Muscle of arm (tissue), 14 donors: ENCODE results near the gene FCN3. TPM values are rescaled to one million over a fixed set of nuclear protein-coding genes. Genes with fewer than 3 reads are reported as not detected.
"Not testable (repeated sequence)": the region's sequence is repeated elsewhere in the genome, so short reads cannot be mapped to it uniquely, and the experiment has no call there.

Source experiments
- DNase-seq: peaks from one replicate; pipeline ENCODE4 v3.0.0-alpha.2; 2013
- long read RNA-seq, 11 donors: transcript quantifications; one replicate each; lab custom pipeline, GENCODE V29; 2026
- polyA plus RNA-seq, 12 donors: library from polyadenylated mRNA; unstranded; fragments of 120-200 nt; gene quantifications; one replicate each; pipeline ENCODE4 v1.2.1, GENCODE V29; 2013; ENCODE audit not compliant: insufficient read length in 12 of 12

Gene FCN3
- under 1 TPM in 10 of 12 donors, not detected in 2; 0.16 to 0.73 (median 0.39) TPM for polyA plus RNA-seq
- long read RNA-seq, donor 1, result 0 reads
- long read RNA-seq, donor 2, result 0 reads
- long read RNA-seq, donor 3, result 0 reads
- long read RNA-seq, donor 4, result 0 reads
- long read RNA-seq, donor 5, result 0 reads
- long read RNA-seq, donor 6, partial matches to known transcripts, result 0 of 1 reads
- long read RNA-seq, donor 6, other reads (novel, unspliced or antisense), result 0 of 1 reads
- long read RNA-seq, donor 7, partial matches to known transcripts, result 0 of 1 reads
- long read RNA-seq, donor 7, other reads (novel, unspliced or antisense), result 0 of 1 reads
- long read RNA-seq, donor 8, result 0 reads
- long read RNA-seq, donor 9, result 0 reads
- long read RNA-seq, donor 10, result 0 reads
- long read RNA-seq, donor 11, result 0 reads

DNA sequence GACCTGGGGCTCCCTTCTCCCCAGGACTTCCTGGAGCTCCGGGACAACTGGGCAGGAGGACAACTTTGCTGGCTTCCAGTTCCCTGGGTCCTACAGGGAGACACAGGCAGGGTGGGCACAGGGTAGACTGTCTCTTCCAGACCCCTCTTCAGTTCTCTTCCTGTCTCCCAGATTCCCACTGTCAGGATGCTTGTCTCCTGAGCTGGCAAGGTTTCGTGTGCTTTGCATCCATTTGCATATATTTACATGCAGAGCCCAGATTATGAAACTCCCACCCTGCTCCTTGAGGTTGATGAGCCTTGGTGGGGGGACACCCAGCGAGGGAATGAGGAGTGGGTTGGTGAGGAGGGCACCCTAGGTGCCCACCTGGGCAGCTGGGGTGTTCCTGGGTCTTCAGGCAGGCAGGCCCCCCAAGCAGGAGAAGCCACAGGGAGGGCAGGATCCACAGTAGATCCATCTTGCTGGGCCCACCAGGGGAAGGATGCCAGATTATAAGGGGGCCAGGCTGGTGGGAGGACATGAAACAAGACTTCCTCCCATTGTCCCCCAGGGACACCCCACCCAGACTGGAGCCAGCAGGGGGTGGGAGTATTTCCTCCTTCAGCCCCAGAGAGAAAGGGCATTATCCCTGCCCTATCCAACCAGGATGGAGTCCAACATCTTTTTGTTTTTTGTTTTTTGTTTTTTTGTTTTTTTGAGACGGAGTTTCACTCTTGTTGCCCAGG lies at the start of gene FCN3:
Gene FCN3, minus strand, starts transcription at position 463 of the 725 bp plus-strand sequence. Its CDS starts 6 bp downstream, at position 457.
- no peak for DNase-seq

DNA sequence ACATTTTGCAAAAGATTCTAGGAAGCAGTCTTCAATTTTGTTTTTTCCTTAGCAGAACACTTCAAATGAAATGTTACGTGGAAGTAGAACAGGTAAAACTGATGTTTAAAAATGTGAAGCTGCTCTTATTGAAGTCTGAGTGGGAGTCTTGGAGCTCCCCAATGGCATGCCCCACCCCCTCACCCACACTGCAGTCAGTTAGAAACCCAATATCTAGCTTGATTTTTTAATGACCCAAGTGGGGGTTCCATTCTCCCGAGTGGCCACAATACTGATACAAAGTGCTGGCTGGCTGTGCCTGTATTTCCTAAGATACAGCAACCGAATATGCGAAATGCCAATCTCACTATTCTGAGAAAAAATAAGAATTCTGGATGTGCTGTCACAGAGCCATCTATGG lies 49.1 kb upstream of the FCN3 start:
- no peak for DNase-seq

DNA sequence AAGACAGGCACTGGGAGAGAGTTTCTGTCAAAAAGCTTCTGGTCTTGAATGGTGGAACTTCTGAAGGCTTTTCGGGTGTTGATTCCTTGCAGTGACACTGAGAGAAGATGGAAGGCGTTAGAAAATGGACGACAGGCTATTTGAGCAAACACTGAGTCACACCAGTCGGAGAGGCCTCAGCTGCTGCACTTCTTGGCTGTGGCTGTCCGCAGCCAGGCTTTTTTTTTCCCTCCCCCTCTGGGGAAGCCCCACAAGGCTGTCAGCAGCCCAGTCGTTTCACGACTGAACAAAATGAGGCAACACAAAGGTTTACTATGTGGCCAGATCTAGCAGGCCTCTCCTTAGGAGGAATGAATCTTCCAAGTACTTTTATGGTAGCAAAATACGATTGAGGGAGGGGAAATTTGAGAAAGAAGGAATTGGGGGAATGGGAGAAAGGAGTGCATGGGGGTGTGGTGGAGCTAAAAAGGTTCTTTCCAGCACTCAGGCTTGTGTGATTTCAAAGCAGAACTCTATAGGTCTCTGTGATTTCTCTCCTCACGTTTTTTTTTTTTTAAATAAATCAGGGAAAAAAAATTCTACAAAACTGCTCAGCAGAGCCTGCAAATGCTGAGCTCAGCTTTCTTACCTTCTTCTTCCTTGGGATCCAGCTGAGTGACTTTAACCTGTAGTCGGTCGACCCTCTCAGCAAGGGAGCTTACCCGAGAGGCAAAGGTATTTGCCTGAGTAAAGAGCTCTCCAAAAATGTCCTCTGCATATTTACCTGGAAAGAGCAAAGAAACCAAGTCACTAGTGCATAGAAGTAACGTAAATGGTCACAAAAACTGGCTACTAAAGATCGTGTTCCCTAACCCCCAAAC lies 43.9 kb upstream of the FCN3 start:
- DNase-seq, result peak; percentile 85

DNA sequence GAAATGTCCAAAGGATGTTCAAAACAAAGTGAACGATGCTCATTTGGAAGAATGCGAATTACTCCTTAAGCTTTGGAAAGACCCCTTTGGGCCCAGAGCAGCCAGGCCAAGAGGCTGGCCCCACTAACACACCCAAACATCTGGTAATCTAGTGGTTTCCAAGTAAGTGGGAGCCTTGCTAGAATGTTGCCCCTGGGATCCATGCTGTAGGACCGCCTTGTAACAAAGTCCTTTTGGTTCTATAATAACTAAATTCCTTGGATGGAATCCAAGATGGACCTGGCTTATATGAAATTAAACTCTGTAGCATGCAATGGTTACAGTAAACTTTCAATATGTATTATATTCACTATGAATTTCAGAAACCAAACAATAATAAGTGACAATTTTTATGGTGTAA lies 43.1 kb upstream of the FCN3 start:
- no peak for DNase-seq

DNA sequence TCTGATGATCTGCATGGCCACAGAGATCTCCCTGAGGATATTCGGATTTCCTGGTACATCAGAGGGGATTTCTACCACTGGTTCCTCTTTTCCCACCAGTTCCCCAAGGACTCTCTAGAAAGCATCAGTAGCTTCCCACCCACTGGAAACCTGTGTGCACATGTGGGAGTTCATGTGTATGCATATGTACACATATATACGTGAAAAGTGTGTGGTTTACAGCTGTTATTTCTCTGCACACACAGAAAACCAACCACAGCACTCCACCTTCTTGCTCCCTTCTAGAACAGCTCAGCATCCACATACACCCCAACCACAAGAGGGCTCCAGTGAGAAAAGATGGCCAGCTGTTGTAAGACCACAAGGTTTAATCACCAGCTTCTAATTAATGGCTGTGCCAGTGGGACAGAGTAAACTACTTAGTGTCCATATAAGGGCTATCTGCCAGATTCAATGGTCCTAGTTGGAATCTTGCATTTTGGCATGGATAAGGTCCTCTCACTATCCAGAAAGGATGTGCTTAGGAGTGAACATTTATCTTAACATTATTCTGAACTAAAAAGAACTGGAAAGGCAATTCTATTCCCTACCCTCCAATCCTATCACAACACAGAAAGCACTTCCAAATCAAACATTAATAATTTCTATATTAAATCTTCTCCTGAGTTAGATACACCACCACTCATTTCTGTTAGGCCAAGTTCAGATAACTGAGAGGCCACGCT lies 41.9 kb upstream of the FCN3 start:
- DNase-seq, result no peak

DNA sequence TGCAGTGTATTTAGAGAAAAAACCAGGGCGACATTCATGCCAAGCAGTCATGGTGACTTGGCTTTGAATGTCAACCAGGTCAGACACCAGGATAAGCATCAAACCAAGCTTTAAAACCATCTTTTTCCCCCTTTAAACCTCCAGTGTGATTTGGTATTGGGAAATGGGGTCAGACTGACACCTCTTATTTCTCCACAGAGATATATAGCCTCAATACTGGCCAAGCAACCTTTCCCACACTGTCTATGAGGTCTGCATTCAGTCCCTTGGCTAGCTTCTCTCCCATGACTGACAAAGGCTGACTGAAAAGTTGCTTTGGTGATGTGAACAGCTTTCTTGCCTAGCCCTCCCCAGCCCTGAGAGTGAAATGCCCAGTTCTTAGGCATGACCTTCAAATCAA lies 39.5 kb upstream of the FCN3 start:
- DNase-seq, result no peak

DNA sequence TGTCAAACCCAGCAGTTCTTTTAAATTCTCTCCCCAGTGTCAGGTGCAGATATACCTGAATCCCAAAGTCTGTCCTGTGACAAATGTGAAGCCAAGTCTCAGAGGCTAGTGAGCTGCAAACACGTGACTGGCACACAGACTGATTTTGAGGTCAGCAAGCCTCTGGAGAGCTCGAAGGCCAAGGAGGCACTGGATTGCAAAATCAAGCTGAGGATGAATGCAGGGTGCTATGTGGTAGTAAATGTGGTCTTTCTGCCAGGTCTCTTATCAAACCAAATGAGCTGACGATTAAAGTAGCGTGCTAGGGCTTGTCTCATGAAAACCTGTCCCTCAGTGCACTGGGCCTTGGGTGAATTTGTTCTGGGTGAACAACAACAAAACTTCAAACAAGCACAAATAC lies 38.4 kb upstream of the FCN3 start:
- DNase-seq, result no peak

DNA sequence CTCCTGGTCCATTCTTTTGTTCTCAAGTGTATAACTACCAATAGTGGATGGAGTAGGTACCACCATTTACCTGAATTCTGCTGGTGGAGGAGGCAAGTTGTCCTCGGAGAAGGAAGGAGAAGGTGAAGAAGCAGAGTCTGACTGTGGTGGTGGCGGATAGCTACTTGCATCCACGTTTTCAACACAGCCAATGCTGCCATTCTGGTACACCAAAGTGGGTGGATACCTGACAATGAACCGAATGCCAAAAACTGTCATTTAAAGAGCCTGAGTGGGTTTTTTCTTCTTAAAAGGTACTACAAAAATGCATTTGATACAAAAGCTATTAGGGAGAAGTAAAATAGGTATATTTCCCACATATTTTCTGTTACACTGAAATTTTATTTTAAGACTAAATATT lies 37.9 kb upstream of the FCN3 start:
- no peak for DNase-seq

DNA sequence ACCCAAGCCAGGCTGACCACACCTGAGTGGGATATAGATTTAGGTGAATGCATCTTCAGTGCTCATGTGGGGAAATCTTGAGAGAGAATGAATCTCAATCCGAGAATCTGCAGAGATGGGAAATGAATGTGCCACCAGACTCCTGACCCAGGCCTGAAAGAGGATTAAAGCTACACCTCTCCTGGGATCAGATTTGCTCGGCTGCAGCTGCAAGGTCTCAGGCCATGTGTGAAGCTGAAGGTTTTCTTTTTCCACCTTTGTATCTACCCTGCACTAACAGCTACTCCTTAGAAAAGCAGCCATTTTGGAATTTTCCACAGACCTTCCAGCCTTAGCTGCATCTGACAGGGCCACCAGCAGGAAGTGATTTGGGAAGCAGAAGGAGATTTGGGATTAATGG lies 36.1 kb upstream of the FCN3 start:
- DNase-seq, result no peak

DNA sequence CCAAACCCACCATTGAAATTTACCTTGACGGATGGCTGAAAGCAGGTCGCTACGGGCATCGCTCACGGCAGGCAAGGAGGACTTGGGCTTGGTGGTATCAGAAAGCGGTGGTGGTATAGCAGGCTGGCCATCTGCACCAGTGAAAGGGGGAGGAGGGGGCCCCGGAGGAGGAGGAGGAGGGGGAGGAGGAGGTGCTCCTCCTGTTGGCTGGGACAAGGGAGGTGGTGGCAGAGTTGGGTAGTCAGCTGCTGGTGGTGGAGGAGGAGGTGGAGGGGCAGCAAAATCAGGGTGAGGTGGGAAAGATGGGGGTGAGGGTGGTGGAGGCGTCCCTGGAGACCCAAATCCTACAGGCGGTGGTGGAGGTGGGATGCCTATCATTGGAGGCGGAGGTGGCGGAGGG lies 35.0 kb upstream of the FCN3 start:
- no peak for DNase-seq

DNA sequence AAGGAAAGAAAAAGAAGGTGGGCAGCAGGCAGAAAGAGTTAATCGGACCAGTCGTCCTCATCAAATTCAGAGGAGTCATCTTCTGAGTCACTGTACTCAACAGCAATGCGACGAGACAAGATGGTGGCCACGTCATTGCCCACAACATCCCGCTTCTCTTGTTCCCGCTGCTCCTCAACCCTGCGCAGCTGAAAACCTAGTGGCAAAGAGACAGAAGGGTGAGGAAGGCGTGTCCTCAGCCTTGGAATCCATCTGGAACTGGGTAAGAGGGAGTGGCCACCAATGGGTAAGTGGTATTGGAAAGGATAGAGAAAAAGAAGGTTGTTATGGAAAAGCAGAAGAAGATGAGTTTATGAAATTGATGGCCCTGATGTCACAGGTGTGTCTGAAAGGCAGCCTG lies 33.5 kb upstream of the FCN3 start:
- DNase-seq, result no peak

DNA sequence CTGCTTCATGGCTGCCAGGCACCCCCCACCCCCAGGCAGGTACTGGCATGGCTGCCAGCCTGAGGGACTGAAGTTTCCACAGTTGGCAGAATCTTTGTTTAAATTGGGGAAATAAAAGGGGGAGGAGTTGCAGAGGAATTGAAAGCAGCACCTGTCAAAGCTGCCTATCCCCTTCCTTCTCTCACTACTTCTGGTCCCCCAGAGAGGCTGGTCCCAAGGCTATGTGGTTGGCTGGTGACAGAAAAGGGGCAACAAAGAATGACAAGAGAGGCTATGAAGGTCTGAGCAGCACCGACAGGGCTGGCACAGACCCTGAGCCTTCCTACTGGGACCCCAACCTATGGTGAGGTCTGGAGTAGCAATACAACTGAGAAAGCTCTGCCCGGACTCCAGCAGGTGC lies 32.2 kb upstream of the FCN3 start:
- not testable (repeated sequence) for DNase-seq

DNA sequence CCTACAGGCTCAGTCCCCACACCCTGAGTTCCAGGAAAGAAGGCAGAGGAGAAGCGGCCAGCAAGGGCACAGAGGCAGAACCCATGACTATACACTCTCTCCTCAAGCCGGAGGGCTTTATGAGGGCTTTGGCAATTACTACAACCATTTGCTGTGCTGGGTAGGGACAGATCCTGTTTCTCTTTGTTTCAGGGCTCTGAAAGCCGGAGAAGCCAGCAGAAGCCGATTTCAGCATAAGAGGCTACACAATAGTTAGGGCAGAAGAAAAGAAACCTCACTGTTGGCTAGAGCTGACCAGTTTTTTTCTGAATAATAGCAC lies 31.7 kb upstream of the FCN3 start:
- DNase-seq, result no peak

DNA sequence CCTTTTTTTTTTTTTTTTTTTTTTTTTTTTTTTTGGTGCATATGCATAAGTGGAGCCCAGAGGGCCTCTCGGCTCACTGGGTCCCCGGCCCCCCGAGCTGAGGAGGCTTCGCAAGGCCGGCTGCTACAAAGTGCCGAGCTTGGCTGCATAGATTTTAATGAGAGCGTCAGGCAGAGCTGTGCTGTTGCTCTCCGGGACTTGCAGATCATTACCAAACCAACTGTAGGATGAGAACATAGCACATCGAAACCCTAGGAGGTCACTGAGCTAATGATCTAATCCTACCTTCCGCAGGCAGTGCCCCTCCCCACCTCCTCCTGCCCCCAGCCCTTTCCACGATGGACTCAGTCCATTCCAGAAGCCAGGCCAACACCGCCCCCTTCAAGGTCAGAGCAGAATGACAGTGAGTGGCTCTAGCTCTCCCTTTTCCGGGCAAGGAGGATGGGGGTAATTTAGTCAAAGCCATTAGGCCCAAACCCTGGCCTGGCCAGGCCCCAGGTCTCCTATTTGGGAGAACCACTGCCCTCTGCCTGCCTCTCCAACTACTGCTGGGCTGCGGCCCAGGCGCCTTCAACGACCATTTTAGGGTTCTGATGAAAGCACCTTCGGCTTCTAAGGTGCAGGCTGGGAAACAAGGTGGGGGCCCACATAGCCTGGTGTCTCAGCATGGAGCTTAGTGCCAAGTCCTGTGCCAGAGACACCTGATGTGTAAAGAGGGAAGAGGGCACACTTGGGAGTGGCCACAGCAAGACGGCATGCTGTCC lies 31.2 kb upstream of the FCN3 start:
- not testable (repeated sequence) for DNase-seq

DNA sequence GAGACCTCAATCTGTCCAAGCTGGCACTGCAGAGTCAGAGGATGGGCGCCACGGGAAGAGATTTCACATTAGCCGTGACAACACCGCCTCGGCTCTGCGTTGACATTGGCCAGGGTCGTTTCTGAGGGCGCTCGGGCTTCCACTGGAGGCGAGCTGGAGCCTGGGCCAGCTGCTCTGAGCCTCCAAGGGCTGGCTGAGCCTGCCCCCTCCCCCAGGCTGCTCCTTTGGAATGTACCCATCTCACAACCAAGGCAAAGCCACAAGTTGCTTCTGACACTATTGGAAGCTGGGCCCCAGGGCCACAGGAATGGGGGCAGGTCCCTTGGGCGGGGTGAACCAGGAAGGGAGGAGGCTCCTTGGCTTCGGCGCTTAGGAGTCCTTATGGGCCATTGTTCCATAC lies 30.4 kb upstream of the FCN3 start:
- DNase-seq, result no peak

DNA sequence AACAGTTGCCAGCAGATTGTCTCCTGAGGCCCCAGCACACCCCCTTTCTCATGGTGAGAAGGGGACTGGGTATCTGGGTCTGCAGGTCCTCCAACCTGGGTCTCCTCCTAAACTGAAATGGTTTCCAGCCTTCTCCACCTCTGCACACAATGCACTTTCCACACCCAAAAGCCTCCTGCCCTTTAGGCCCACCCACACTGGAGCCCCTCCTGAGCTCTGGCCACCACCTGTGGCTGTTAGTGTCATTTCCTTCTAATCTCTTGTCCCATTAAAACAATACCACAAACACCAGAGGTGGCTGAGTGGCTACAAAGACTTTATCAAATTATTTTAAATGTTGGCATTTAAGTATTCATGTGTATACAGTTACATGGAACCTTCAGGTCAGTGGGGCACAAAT lies 29.3 kb upstream of the FCN3 start:
- DNase-seq, result no peak

DNA sequence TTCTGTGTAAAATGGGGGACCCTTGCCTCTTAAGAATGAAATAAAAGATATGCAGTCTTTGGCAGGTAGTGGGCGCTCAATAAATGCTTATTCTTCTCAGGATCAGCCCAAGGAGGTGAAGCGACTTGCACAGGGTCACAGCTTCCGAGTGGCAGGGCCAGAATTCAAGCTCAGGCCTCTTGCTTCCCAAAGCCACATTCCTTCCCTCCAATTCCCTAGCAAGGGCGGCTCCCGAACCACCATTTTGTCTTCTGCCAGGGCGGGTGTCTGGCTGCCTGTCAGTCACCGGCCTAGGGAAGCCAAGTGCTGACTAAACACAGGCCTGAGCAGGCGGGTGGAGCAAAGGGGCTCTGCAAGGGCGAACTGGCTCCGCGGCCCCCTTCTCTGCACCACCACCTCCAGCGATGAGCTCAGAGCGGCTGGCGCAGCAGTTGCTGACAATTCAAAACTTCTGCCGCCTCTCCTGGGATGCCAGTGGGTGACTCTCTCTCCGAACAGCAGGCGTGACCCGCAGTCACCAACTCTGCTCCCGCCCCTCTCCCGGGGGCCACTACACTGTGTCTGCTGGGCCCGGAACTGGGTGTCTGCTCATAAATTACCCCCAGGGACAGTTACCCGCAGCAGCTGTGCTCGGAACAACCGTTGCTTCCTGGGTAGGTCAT lies 28.6 kb upstream of the FCN3 start:
- DNase-seq, result peak; percentile 73

DNA sequence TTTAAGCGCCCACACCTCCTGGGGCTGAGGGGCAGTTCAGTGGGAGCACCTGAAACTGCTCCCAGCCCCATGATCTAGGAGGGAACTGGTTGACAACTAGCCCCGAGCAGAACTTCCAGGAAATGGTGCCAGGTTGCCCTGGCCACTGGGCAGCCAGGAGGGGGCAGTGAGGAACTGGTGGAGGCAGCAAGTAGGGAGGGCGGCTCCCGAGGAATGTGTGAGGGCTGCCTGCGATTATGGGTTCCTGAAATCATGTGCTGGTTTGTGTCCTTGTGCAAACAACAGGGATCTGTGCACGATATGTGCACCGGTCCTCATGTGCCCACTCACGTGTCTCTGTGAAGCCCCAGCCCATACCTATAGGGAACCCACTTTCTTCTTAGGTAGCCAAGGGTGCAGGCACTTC lies 27.7 kb upstream of the FCN3 start:
- peak; percentile 50 for DNase-seq

DNA sequence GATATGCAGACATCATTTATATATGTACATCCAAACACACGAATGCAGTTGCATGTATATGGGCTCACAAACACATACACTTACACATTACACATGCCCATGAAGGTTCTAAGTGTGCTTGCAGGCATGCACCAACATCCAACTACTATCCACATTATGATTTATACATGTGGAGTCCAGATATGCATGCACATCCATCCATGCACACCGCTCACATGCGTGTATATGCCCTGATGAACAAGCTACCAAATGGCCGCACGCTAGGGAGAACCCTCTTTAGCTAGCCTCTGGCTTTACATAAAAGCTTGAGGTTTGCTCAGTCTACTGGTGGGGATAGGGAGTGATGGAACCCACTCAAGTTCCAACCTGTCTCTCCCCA lies 26.3 kb upstream of the FCN3 start:
- no peak for DNase-seq

DNA sequence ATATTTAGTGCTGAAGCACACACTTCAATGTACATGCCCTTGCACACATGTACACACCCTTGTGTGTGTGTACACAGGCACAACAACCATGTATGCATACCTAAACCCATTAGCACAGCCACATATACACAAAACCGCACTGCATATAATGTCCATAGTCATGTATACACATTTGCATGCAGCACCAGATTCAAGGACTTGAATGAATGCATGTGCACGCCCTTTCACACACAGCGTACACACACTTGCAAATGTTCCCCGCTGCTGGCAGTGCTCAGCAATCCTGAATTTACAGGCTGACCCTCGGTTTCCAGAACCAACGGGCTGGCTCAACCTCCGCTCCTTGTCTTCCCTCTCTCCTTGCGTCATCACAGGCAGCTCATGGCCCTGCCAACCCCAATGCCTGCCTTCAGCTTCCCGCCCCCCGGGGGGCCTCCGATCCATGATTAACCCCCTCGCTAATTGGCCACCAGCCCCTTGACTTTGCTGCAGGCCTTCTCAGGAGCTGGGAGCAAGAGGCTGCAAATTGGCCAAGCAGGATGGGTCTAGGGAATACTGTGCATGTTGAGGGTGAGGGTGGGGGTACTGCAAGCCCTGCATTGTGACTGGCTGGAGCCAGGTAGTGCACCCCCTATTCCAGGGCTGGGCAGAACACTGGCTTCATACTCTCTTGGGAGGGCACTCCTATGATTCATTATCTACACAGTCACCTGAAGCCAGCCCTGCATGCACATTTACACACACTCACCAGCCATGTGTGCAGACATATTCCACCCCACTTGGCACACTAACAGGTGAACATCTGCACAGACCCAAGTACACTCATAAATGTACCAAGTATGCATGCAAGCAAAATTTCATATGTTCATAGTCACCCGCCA lies 25.7 kb upstream of the FCN3 start:
- DNase-seq, result no peak
